Liver (tissue), 9 donors: ENCODE data around the gene MBP. TPM values are rescaled to one million over a fixed set of nuclear protein-coding genes. Genes with fewer than 3 reads are reported as not detected.

Experiments
- DNase-seq: peaks from one replicate; pipeline ENCODE4 v3.0.0-alpha.2; 2017; ENCODE audit warnings: low spot score
- H3K27ac ChIP-seq, 2 donors: one replicate each; pipeline ENCODE4 v1.7.0; 2013; ENCODE audit warnings: inconsistent platforms in 2 of 2, low read length in 2 of 2, control low read depth in 1 of 2, low read depth in 1 of 2, mild to moderate bottlenecking in 1 of 2
- H3K27me3 ChIP-seq, 4 donors: one replicate each; pipeline versions ENCODE4 v1.6.1 to v1.7.0; 2013; ENCODE audit warnings: low read length in 3 of 4, inconsistent platforms in 1 of 4, mild to moderate bottlenecking in 1 of 4, moderate library complexity in 1 of 4; ENCODE audit not compliant: control insufficient read depth in 4 of 4, insufficient read depth in 4 of 4
- H3K36me3 ChIP-seq, 4 donors: one replicate each; pipeline versions ENCODE4 v1.6.1 to v1.7.0; 2013; ENCODE audit warnings: low read length in 3 of 4, mild to moderate bottlenecking in 3 of 4, low read depth in 1 of 4, moderate library complexity in 1 of 4; ENCODE audit not compliant: control insufficient read depth in 4 of 4, insufficient read depth in 3 of 4
- H3K4me1 ChIP-seq, 4 donors: one replicate each; pipeline versions ENCODE4 v1.6.1 to v1.7.0; 2013; ENCODE audit warnings: low read length in 3 of 4, mild to moderate bottlenecking in 3 of 4, moderate library complexity in 1 of 4; ENCODE audit not compliant: control insufficient read depth in 4 of 4, insufficient read depth in 4 of 4
- H3K4me3 ChIP-seq, 3 donors: one replicate each; pipeline versions ENCODE4 v1.6.1 to v1.7.0; 2013; ENCODE audit warnings: low read length in 3 of 3, control low read depth in 1 of 3, low read depth in 1 of 3, mild to moderate bottlenecking in 1 of 3
- H3K9ac ChIP-seq, 2 donors: one replicate each; pipeline ENCODE4 v1.7.0; 2013; ENCODE audit warnings: low read length in 2 of 2, mild to moderate bottlenecking in 2 of 2, moderate library complexity in 2 of 2, control low read depth in 1 of 2, low read depth in 1 of 2
- H3K9me3 ChIP-seq, 4 donors: one replicate each; pipeline versions ENCODE4 v1.6.1 to v1.7.0; 2013; ENCODE audit warnings: low read length in 3 of 4; ENCODE audit not compliant: control insufficient read depth in 4 of 4
- ATF3 ChIP-seq: IDR thresholded peaks from 2 replicates; pipeline ENCODE4 v1.6.1; 2016; ENCODE audit warnings: antibody characterized with exemption
- EGR1 ChIP-seq, 2 donors: IDR thresholded peaks; 2 replicates each; pipeline ENCODE4 v1.6.1; 2016 to 2018; ENCODE audit warnings: antibody characterized with exemption in 2 of 2, low read depth in 2 of 2
- FOXA1 ChIP-seq: IDR thresholded peaks from 2 replicates; pipeline ENCODE4 v1.6.1; 2016; ENCODE audit warnings: antibody characterized with exemption
- FOXA2 ChIP-seq: IDR thresholded peaks from 2 replicates; pipeline ENCODE4 v1.6.1; 2016; ENCODE audit warnings: antibody characterized with exemption
- GABPA ChIP-seq, 2 donors: IDR thresholded peaks in 1 of 2; conservative IDR thresholded peaks in 1 of 2; 2 replicates each; pipeline ENCODE4 v1.6.1; 2016; ENCODE audit warnings: antibody characterized with exemption in 2 of 2, mild to moderate bottlenecking in 1 of 2, moderate library complexity in 1 of 2
- HNF4A ChIP-seq, 2 donors: conservative IDR thresholded peaks; 2 replicates each; pipeline ENCODE4 v1.6.1; 2016; ENCODE audit warnings: antibody characterized with exemption in 2 of 2, mild to moderate bottlenecking in 2 of 2
- JUND ChIP-seq, 2 donors: IDR thresholded peaks; 2 replicates each; pipeline ENCODE4 v1.6.1; 2016; ENCODE audit warnings: antibody characterized with exemption in 2 of 2
- MAX ChIP-seq: IDR thresholded peaks from 2 replicates; pipeline ENCODE4 v1.6.1; 2016; ENCODE audit warnings: antibody characterized with exemption
- NR2F2 ChIP-seq: IDR thresholded peaks from 2 replicates; pipeline ENCODE4 v1.6.1; 2016; ENCODE audit warnings: antibody characterized with exemption
- RAD21 ChIP-seq, 2 donors: IDR thresholded peaks; 2 replicates each; pipeline ENCODE4 v1.6.1; 2016; ENCODE audit warnings: antibody characterized with exemption in 2 of 2, mild to moderate bottlenecking in 2 of 2
- RXRA ChIP-seq, 2 donors: IDR thresholded peaks; 2 replicates each; pipeline ENCODE4 v1.6.1; 2017 to 2018; ENCODE audit warnings: antibody characterized with exemption in 2 of 2, mild to moderate bottlenecking in 1 of 2
- SP1 ChIP-seq: IDR thresholded peaks from 2 replicates; pipeline ENCODE4 v1.6.1; 2018; ENCODE audit warnings: antibody characterized with exemption, mild to moderate bottlenecking
- TAF1 ChIP-seq: conservative IDR thresholded peaks from 2 replicates; pipeline ENCODE4 v1.6.1; 2016; ENCODE audit warnings: antibody characterized with exemption, mild to moderate bottlenecking
- ZBTB33 ChIP-seq: IDR thresholded peaks from 2 replicates; pipeline ENCODE4 v1.6.1; 2016; ENCODE audit warnings: antibody characterized with exemption
- WGBS: extraction: QIAGEN DNeasy Blood & Tissue Kit; methylation state at CpG from one replicate; pipeline ENCODE4 v1.1.7; 2013; 5-methylcytosine and 5-hydroxymethylcytosine counted together
- polyA plus RNA-seq, 2 donors: library from polyadenylated mRNA; stranded (reverse) in 1 of 2; unstranded in 1 of 2; fragments of 200-250 nt in 1 of 2; fragments of >200 nt in 1 of 2; fragmentation: Nextera tagmentation in 1 of 2; extraction: Ambion mirVana in 1 of 2; gene quantifications; one replicate each; pipeline versions ENCODE4 v1.2.1 to v1.2.3, GENCODE V29; 2013 to 2015
- total RNA-seq, 2 donors: library from RNA; depleted of rRNA; stranded (reverse); fragments of >200 nt; gene quantifications; one replicate each; pipeline ENCODE4 v1.2.3, GENCODE V29; 2014
- donor health status: healthy.
- donor health status: healthy.
- donor health status: healthy.
- donor health status: healthy.
- donor health status: healthy.

The MBP gene
- total and polyA plus RNA-seq, 4 donors: 9.7 to 23.3 (median 17.7) TPM

GRCh38 chr18:77114152-77114414 is 18.5 kb downstream of the MBP start:
- WGBS: 46% methylated on average over 2 of the region's 2 CpGs
- Histone ChIP-seq H3K9ac (peak overlapping the region; percentile 76 to 78), H3K9me3 (no peaks in the 10 kb centered on the region), H3K27ac (peak overlapping the region; percentile 97), H3K4me3 (no peak overlapping the region), H3K4me1 (peaks cover 15 to 40% (median 26%) of the 10 kb centered on the region in 4 donors), H3K27me3 (no peaks in the 10 kb centered on the region), H3K36me3 (no peaks in the 10 kb centered on the region)
- DNase-seq: no peak
- TF ChIP-seq TAF1: no peak
- TF ChIP-seq JUND (IDR thresholded peaks at IDR 0.05): no peak
- TF ChIP-seq SP1: no peak
- TF ChIP-seq HNF4A (conservative IDR thresholded peaks at IDR 0.05): no peak
- no peak for TF ChIP-seq FOXA2
- no peak for TF ChIP-seq RXRA (IDR thresholded peaks at IDR 0.05)
- TF ChIP-seq FOXA1: no peak
- TF ChIP-seq EGR1 (IDR thresholded peaks at IDR 0.05; ENCODE audit: low read depth in 2 of 2): no peak
- TF ChIP-seq GABPA (IDR thresholded peaks at IDR 0.05 in 1 of 2, conservative IDR thresholded peaks at IDR 0.05 in 1 of 2): no peak
- no peak for TF ChIP-seq ZBTB33
- no peak for TF ChIP-seq NR2F2
- no peak for TF ChIP-seq ATF3
- no peak for TF ChIP-seq MAX

- Histone ChIP-seq H3K27me3 (no peaks in the 10 kb centered on the region), H3K27ac (peak overlapping the region; percentile 97), H3K4me1 (peaks cover 14 to 43% (median 26%) of the 10 kb centered on the region in 4 donors), H3K9me3 (no peaks in the 10 kb centered on the region), H3K36me3 (no peaks in the 10 kb centered on the region), H3K4me3 (no peak overlapping the region), H3K9ac (peak overlapping the region; percentile 76 to 78)
- no peak for DNase-seq
- 90% methylated on average over 15 of the region's 15 CpGs for WGBS
- TF ChIP-seq NR2F2 (no peak), JUND (IDR thresholded peaks at IDR 0.05) (no peak), SP1 (no peak), FOXA2 (no peak), MAX (no peak), RAD21 (IDR thresholded peaks at IDR 0.05) (no peak)
These were observed 19.0 kb downstream of the MBP start for GRCh38 chr18:77113361-77114151.

- no peak for DNase-seq
- no peaks in the 10 kb centered on the region for H3K27me3 ChIP-seq
- no peak overlapping the region for H3K4me3 ChIP-seq
- H3K27ac ChIP-seq: peak overlapping the region; percentile 29 to 38
- no peak overlapping the region for H3K9ac ChIP-seq
- no peaks in the 10 kb centered on the region for H3K36me3 ChIP-seq
- TF ChIP-seq TAF1 (no peak), SP1 (no peak), RAD21 (IDR thresholded peaks at IDR 0.05) (no peak), FOXA2 (no peak)
- 94% methylated on average over 7 of the region's 7 CpGs for WGBS
- H3K9me3 ChIP-seq: no peaks in the 10 kb centered on the region
- H3K4me1 ChIP-seq: peaks cover 15 to 43% (median 26%) of the 10 kb centered on the region in 4 donors
These were observed 19.9 kb downstream of the MBP start for GRCh38 chr18:77112747-77113092.
